RWPE2 (cell line): ENCODE data around the gene FPR1.

ENCODE experiments used
- ATAC-seq: fragments of 200-7000 bp; cut with Tn5 transposase; 3 replicates; pipeline ENCODE4 v1.9.1; 2021; ENCODE audit warnings: low read depth
- DNase-seq: peaks from one replicate; pipeline ENCODE4 v3.0.0-alpha.2; 2020; ENCODE audit warnings: low spot score
- H3K27ac ChIP-seq: fragments of 450-650 bp; 2 replicates; pipeline ENCODE4 v1.5.1; 2017; ENCODE audit warnings: mild to moderate bottlenecking; ENCODE audit not compliant: poor library complexity, severe bottlenecking
- H3K27me3 ChIP-seq: fragments of 250-450 bp; sonication (Bioruptor Pico); 2 replicates; pipeline ENCODE4 v1.5.1; 2021; ENCODE audit warnings: mild to moderate bottlenecking, moderate library complexity; ENCODE audit not compliant: insufficient read depth, poor library complexity, severe bottlenecking
- H3K36me3 ChIP-seq: fragments of 250-450 bp; sonication (Bioruptor Pico); 2 replicates; pipeline ENCODE4 v1.5.1; 2020; ENCODE audit warnings: low read depth, mild to moderate bottlenecking, moderate library complexity
- H3K4me1 ChIP-seq: fragments of 250-450 bp; sonication (Bioruptor Pico); 2 replicates; pipeline ENCODE4 v1.5.1; 2021; ENCODE audit warnings: mild to moderate bottlenecking, moderate library complexity; ENCODE audit not compliant: insufficient read depth, poor library complexity, severe bottlenecking
- H3K4me3 ChIP-seq: fragments of 250-450 bp; sonication (Bioruptor Pico); 2 replicates; pipeline ENCODE4 v1.5.1; 2021; ENCODE audit warnings: mild to moderate bottlenecking, moderate library complexity; ENCODE audit not compliant: severe bottlenecking
- H3K9me3 ChIP-seq: fragments of 250-450 bp; sonication (Bioruptor Pico); 2 replicates; pipeline ENCODE4 v1.5.1; 2021; ENCODE audit warnings: mild to moderate bottlenecking, moderate library complexity; ENCODE audit not compliant: severe bottlenecking
- TF ChIP-seq, protein P1 (sequence below): fragments of 450-650 bp; IDR thresholded peaks from one replicate; pipeline ENCODE4 v1.5.1; 2017; ENCODE audit warnings: mild to moderate bottlenecking, moderate library complexity; ENCODE audit not compliant: poor library complexity, severe bottlenecking

Gene FPR1

DNA sequence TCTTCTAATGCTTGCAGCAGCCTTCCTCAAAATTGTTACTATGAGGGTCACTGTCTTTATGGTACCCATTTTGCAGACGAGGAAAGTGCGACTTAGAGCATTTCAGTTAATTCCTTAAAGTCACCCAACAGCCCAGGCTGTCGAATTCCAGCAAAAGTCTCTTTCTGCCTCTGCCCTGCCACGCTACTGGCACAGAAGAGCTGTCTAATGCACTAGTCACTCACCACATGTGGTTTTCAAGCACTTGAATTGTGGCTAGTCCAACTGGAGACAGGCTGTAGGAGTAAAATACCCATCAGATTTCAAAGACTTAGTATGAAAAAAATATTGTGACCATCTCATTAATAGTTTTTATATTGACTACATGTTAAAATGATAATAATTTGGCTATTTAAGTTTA lies 1.7 kb downstream of the FPR1 start:
- DNase-seq (no peak), ATAC-seq (no peak)
- Histone ChIP-seq H3K27me3 (no peaks in the 10 kb centered on the region), H3K36me3 (no peaks in the 10 kb centered on the region), H3K4me3 (no peak overlapping the region), H3K4me1 (no peaks in the 10 kb centered on the region), H3K9me3 (no peaks in the 10 kb centered on the region), H3K27ac (no peak overlapping the region)
- TF ChIP-seq, protein P1, sequence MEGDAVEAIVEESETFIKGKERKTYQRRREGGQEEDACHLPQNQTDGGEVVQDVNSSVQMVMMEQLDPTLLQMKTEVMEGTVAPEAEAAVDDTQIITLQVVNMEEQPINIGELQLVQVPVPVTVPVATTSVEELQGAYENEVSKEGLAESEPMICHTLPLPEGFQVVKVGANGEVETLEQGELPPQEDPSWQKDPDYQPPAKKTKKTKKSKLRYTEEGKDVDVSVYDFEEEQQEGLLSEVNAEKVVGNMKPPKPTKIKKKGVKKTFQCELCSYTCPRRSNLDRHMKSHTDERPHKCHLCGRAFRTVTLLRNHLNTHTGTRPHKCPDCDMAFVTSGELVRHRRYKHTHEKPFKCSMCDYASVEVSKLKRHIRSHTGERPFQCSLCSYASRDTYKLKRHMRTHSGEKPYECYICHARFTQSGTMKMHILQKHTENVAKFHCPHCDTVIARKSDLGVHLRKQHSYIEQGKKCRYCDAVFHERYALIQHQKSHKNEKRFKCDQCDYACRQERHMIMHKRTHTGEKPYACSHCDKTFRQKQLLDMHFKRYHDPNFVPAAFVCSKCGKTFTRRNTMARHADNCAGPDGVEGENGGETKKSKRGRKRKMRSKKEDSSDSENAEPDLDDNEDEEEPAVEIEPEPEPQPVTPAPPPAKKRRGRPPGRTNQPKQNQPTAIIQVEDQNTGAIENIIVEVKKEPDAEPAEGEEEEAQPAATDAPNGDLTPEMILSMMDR: no peak

DNA sequence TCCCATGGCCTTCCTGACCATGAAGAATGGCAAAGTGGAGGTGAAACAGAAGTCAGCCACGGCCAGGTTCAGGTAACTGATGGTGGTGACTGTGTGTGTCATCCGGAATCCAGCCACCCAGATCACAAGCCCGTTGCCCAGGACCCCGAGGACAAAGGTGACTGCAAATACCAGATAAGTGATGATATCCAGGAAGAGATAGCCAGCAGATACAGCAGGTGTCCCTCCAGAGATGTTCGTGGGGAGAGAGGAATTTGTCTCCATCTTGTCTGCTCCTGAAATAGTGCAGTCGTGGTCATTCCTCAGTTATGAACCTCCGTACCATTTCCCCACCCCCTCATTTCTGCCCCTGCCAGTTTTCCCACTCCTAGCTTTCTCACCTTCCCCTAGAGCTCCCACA lies 4.9 kb downstream of the FPR1 start:
- H3K36me3 ChIP-seq: no peaks in the 10 kb centered on the region
- no peak overlapping the region for H3K27ac ChIP-seq
- TF ChIP-seq, protein P1: no peak
- no peak for ATAC-seq
- DNase-seq: no peak
- no peak overlapping the region for H3K4me3 ChIP-seq
- H3K4me1 ChIP-seq: no peaks in the 10 kb centered on the region
- H3K27me3 ChIP-seq: no peaks in the 10 kb centered on the region
- H3K9me3 ChIP-seq: no peaks in the 10 kb centered on the region

DNA sequence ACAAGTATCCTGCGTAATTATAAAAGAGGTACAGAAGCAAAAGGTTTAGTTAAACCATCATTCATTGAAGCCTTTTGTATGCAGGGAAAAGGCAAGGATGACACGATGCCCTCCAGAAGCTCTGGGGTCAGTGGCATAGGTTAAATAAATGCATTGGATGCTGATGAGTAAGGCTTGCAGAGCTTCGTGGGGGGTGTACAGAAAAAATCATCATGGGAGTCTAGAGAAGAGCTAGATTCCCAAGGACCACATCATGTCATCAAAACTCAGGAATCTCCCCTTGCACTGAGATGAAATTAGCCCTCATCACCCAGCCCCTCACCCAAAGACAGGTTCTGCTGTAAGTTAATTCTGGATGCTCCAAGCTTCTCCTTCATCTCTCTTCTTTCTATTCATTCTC lies 8.3 kb downstream of the FPR1 start:
- no peaks in the 10 kb centered on the region for H3K9me3 ChIP-seq
- DNase-seq (no peak), ATAC-seq (no peak)
- no peaks in the 10 kb centered on the region for H3K4me1 ChIP-seq
- H3K27me3 ChIP-seq: no peaks in the 10 kb centered on the region
- H3K36me3 ChIP-seq: no peaks in the 10 kb centered on the region
- TF ChIP-seq, protein P1: no peak
- H3K27ac ChIP-seq: no peak overlapping the region
- no peak overlapping the region for H3K4me3 ChIP-seq

DNA sequence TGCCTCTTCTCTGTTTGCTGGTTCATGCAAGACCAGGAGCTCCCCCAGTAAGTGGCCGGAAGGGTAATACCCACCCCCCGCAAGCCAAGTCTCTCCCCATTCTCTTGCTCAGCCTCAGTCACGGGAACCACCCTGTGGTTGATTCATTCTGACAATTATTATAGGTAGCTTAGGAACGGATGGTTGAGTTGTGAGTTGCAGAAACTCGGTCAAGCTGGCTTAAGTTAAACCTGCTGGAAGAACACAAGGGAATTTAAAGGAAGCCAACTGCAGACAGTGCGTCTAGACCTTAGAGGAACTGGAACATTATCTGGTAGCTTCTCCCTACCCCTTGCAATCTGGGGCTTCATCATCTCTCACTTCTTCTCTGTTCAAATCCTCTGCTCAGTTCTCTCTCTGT lies 8.9 kb downstream of the FPR1 start:
- Histone ChIP-seq H3K4me1 (no peaks in the 10 kb centered on the region), H3K36me3 (no peaks in the 10 kb centered on the region), H3K9me3 (no peaks in the 10 kb centered on the region), H3K27ac (no peak overlapping the region), H3K4me3 (no peak overlapping the region), H3K27me3 (no peaks in the 10 kb centered on the region)
- DNase-seq (no peak), ATAC-seq (no peak)
- TF ChIP-seq, protein P1: no peak

DNA sequence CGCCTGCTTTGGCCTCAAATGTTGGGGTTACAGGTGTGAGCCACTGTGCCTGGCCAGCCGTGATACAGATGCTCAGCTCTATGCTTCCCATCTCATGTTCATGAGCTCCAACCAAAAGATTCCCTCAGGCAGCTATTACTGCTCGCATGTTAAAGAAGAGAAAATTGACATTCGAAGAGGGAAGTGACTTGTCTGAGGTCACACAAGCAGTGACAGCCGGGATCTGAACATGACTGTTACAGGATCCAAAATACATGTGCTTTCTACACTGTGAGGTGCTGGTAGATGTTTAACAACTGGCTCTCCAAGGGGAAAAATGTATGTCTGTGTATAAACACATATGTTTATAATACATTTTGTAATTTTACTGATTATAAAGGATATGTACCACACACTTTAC lies 11.3 kb downstream of the FPR1 start:
- Histone ChIP-seq H3K4me3 (no peak overlapping the region), H3K27ac (no peak overlapping the region), H3K4me1 (no peaks in the 10 kb centered on the region), H3K9me3 (no peaks in the 10 kb centered on the region), H3K36me3 (no peaks in the 10 kb centered on the region), H3K27me3 (peaks cover 5% of the 10 kb centered on the region)
- ATAC-seq (no peak), DNase-seq (no peak)
- TF ChIP-seq, protein P1: no peak
